H1 (cell line): ENCODE measurements around the gene ARHGAP6. TPM values are rescaled to one million over a fixed set of nuclear protein-coding genes. Genes with fewer than 3 reads are reported as not detected.

Experiments
- BRCA1 ChIP-seq: IDR thresholded peaks from 2 replicates; pipeline ENCODE4 v1.6.1; 2012; ENCODE audit warnings: low read depth, low read length, improper control_type of control experiment
- E2F6 ChIP-seq: IDR thresholded peaks from 2 replicates; pipeline ENCODE4 v1.6.1; 2012; ENCODE audit warnings: inconsistent platforms
- NANOG ChIP-seq: IDR thresholded peaks from 2 replicates; pipeline ENCODE4 v1.6.1; 2011; ENCODE audit warnings: low read length, low read depth, mild to moderate bottlenecking, inconsistent platforms; ENCODE audit not compliant: insufficient read depth, poor library complexity, severe bottlenecking
- TAF7 ChIP-seq: optimal IDR thresholded peaks from 2 replicates; pipeline ENCODE3; 2011; ENCODE audit warnings: low read depth, mild to moderate bottlenecking, inconsistent platforms, low read length, moderate library complexity, borderline replicate concordance
- polyA plus RNA-seq, 7 experiments: library from polyadenylated mRNA; depleted of rRNA in 3 of 7; stranded (reverse) in 5 of 7; unstranded in 2 of 7; fragments of >200 nt in 5 of 7; fragments of 200-250 nt in 2 of 7; gene quantifications; 1 replicate in 5 of 7; 2 replicates in 1 of 7; 4 replicates in 1 of 7; pipeline versions ENCODE4 v1.2.1 to v1.2.3, GENCODE V29; 2011 to 2013; ENCODE audit warnings: missing spikeins in 2 of 7, mixed read lengths in 2 of 7
- total RNA-seq: library from RNA; stranded (reverse); fragmentation: NEBNext Ultra II Directional; extraction: Animal tissue kit (Norgen Biotek cat#: 25700); gene quantifications from 2 replicates; pipeline ENCODE4 v1.2.1, GENCODE V29; 2021

The ARHGAP6 gene
- total and polyA plus RNA-seq, 2 of the 8 experiments (the other 6 are each of a cell fraction or from before 2014, with no cell fraction given), result 0.35 to 0.82 TPM

GRCh38 chrX:11244636-11245035 is 421.1 kb downstream of the ARHGAP6 start (continued):
- TF ChIP-seq TAF7 (no peak), BRCA1 (no peak), E2F6 (no peak), NANOG (no peak)
